CD14-positive monocyte (primary cell): ENCODE measurements around the gene RNF10. TPM values are rescaled to one million over a fixed set of nuclear protein-coding genes. Genes with fewer than 3 reads are reported as not detected.

ENCODE experiments used
- DNase-seq, 3 donors: peaks; one replicate each; pipeline ENCODE4 v3.0.0-alpha.2; 2011 to 2022
- H2AFZ ChIP-seq: 2 replicates; pipeline ENCODE4 v1.6.0; 2012; ENCODE audit warnings: mild to moderate bottlenecking, low read depth, low read length, inconsistent platforms; ENCODE audit not compliant: insufficient read depth, poor library complexity, severe bottlenecking
- H3K27ac ChIP-seq, 2 donors: 1 replicate in 1 of 2; 2 replicates in 1 of 2; pipeline ENCODE4 v1.5.1; 2012 to 2013; ENCODE audit warnings: low read length in 2 of 2, control low read depth in 1 of 2, inconsistent platforms in 1 of 2, low read depth in 1 of 2, mild to moderate bottlenecking in 1 of 2
- H3K27me3 ChIP-seq, 2 donors: one replicate each; pipeline versions ENCODE4 v1.6.0 to v1.6.1; 2011 to 2013; ENCODE audit warnings: low read length in 2 of 2; ENCODE audit not compliant: control insufficient read depth in 2 of 2, insufficient read depth in 2 of 2
- H3K36me3 ChIP-seq, 2 donors: replicated peaks in 1 of 2; 1 replicate in 1 of 2; 2 replicates in 1 of 2; pipeline versions ENCODE4 v1.5.1 to v1.6.1; 2012 to 2013; ENCODE audit warnings: low read length in 2 of 2, control low read depth in 1 of 2, inconsistent platforms in 1 of 2, mild to moderate bottlenecking in 1 of 2; ENCODE audit not compliant: insufficient read depth in 2 of 2, control insufficient read depth in 1 of 2
- H3K4me1 ChIP-seq, 2 donors: 1 replicate in 1 of 2; 2 replicates in 1 of 2; pipeline versions ENCODE4 v1.5.1 to v1.6.1; 2012 to 2013; ENCODE audit warnings: low read length in 2 of 2, control low read depth in 1 of 2, inconsistent platforms in 1 of 2, mild to moderate bottlenecking in 1 of 2, moderate library complexity in 1 of 2; ENCODE audit not compliant: insufficient read depth in 2 of 2, control insufficient read depth in 1 of 2
- H3K4me2 ChIP-seq: replicated peaks from 2 replicates; pipeline ENCODE3; 2012; ENCODE audit warnings: low read length, moderate library complexity, mild to moderate bottlenecking; ENCODE audit not compliant: poor library complexity, severe bottlenecking; ENCODE audit errors: extremely low read depth
- H3K4me3 ChIP-seq, 3 experiments: fragments of 200-600 bp in 1 of 3; sonication (generic) in 1 of 3; replicated peaks in 1 of 3; 1 replicate in 2 of 3; 2 replicates in 1 of 3; pipeline ENCODE4 v1.5.1; 2011 to 2013; ENCODE audit warnings: low read length in 3 of 3, mild to moderate bottlenecking in 3 of 3, control low read depth in 2 of 3, low read depth in 2 of 3, inconsistent platforms in 1 of 3, moderate library complexity in 1 of 3
- H3K79me2 ChIP-seq: 2 replicates; pipeline ENCODE4 v1.6.0; 2012; ENCODE audit warnings: mild to moderate bottlenecking, control low read depth, inconsistent platforms, low read length, moderate library complexity; ENCODE audit not compliant: insufficient read depth
- H3K9ac ChIP-seq: 2 replicates; pipeline ENCODE4 v1.6.0; 2017; ENCODE audit warnings: low read length, mild to moderate bottlenecking; ENCODE audit not compliant: insufficient read depth, poor library complexity, severe bottlenecking
- H3K9me3 ChIP-seq, 2 donors: replicated peaks in 1 of 2; 1 replicate in 1 of 2; 2 replicates in 1 of 2; pipeline versions ENCODE4 v1.5.1 to v1.6.1; 2012 to 2013; ENCODE audit warnings: low read length in 2 of 2, control low read depth in 1 of 2; ENCODE audit not compliant: control insufficient read depth in 1 of 2, insufficient read depth in 1 of 2
- H4K20me1 ChIP-seq: 2 replicates; pipeline ENCODE4 v1.6.0; 2012; ENCODE audit warnings: mild to moderate bottlenecking, low read length, control low read depth, moderate library complexity; ENCODE audit not compliant: insufficient read depth
- H3K27ac Mint-ChIP-seq, 7 donors: one replicate each; pipeline ENCODE4 v1.8.0; 2020; ENCODE audit warnings: mild to moderate bottlenecking in 7 of 7, mixed read lengths in 7 of 7, moderate library complexity in 6 of 7, inconsistent platforms in 2 of 7
- H3K27me3 Mint-ChIP-seq, 3 donors: one replicate each; pipeline ENCODE4 v1.8.0; 2021 to 2022; ENCODE audit warnings: low read depth in 3 of 3, mild to moderate bottlenecking in 3 of 3, mixed read lengths in 3 of 3, moderate library complexity in 3 of 3, inconsistent platforms in 1 of 3
- H3K36me3 Mint-ChIP-seq, 2 donors: one replicate each; pipeline ENCODE4 v1.8.0; 2020; ENCODE audit warnings: mixed read lengths in 2 of 2, inconsistent platforms in 1 of 2, mild to moderate bottlenecking in 1 of 2
- H3K4me1 Mint-ChIP-seq: one replicate; pipeline ENCODE4 v1.8.0; 2020; ENCODE audit warnings: mild to moderate bottlenecking, mixed read lengths
- H3K4me3 Mint-ChIP-seq, 2 donors: one replicate each; pipeline ENCODE4 v1.8.0; 2020; ENCODE audit warnings: mild to moderate bottlenecking in 2 of 2, mixed read lengths in 2 of 2, moderate library complexity in 1 of 2
- H3K9me3 Mint-ChIP-seq, 7 donors: one replicate each; pipeline ENCODE4 v1.8.0; 2020 to 2022; ENCODE audit warnings: mixed read lengths in 7 of 7, mild to moderate bottlenecking in 6 of 7, moderate library complexity in 6 of 7, inconsistent platforms in 2 of 7
- WGBS: methylation state at CpG from one replicate; pipeline ENCODE4 v1.1.5; 2013; ENCODE audit warnings: missing lambda C conversion rate; ENCODE audit not compliant: insufficient coverage; 5-methylcytosine and 5-hydroxymethylcytosine counted together
- intact Hi-C, 2 donors: fragments of 100-400 bp; cut with micrococcal nuclease; formaldehyde crosslinking; loops; one replicate each; pipeline versions ENCODE4 v1.15.0 to v1.15.1; 2023
- polyA plus RNA-seq, 3 donors: library from polyadenylated mRNA; depleted of rRNA in 1 of 3; unstranded in 2 of 3; stranded (reverse) in 1 of 3; fragments of 300-500 nt in 2 of 3; fragments of >200 nt in 1 of 3; fragmentation: Illumina TruSeq in 2 of 3; gene quantifications; 1 replicate in 2 of 3; 2 replicates in 1 of 3; pipeline ENCODE4 v1.2.3, GENCODE V29; 2012 to 2021
- TF ChIP-seq, protein P1 (sequence below): fragments of 200-600 bp; IDR thresholded peaks from one replicate; pipeline ENCODE4 v1.8.0; 2022; ENCODE audit warnings: antibody characterized with exemption, mild to moderate bottlenecking

The RNF10 gene
- polyA plus RNA-seq, 3 donors: 62.4 to 178 (median 106) TPM

- H3K36me3 Mint-ChIP-seq: peaks cover 10 to 49% of the 10 kb centered on the region in 2 donors
- peak overlapping the region; percentile 72 to 94 (median 89) for H3K27ac Mint-ChIP-seq
- H3K27me3 Mint-ChIP-seq: no peaks in the 10 kb centered on the region
- no peaks in the 10 kb centered on the region for H3K9me3 ChIP-seq
- H3K4me1 ChIP-seq: peaks cover 55 to 58% of the 10 kb centered on the region in 2 donors
- TF ChIP-seq, protein P1, sequence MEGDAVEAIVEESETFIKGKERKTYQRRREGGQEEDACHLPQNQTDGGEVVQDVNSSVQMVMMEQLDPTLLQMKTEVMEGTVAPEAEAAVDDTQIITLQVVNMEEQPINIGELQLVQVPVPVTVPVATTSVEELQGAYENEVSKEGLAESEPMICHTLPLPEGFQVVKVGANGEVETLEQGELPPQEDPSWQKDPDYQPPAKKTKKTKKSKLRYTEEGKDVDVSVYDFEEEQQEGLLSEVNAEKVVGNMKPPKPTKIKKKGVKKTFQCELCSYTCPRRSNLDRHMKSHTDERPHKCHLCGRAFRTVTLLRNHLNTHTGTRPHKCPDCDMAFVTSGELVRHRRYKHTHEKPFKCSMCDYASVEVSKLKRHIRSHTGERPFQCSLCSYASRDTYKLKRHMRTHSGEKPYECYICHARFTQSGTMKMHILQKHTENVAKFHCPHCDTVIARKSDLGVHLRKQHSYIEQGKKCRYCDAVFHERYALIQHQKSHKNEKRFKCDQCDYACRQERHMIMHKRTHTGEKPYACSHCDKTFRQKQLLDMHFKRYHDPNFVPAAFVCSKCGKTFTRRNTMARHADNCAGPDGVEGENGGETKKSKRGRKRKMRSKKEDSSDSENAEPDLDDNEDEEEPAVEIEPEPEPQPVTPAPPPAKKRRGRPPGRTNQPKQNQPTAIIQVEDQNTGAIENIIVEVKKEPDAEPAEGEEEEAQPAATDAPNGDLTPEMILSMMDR: no peak
- H4K20me1 ChIP-seq: peaks cover 100% of the 10 kb centered on the region
- peaks cover 61% of the 10 kb centered on the region for H3K4me1 Mint-ChIP-seq
- peak overlapping the region; percentile 16 to 80 for H3K27ac ChIP-seq
- intact Hi-C loops: no loop called here
- peak in 2 of 3 donors; percentile 12 to 50 for DNase-seq
- 0% methylated on average over 1 of the region's 3 CpGs for WGBS
- no peaks in the 10 kb centered on the region for H3K27me3 ChIP-seq
- peaks cover 5 to 31% of the 10 kb centered on the region in 2 donors for H3K36me3 ChIP-seq
- peak overlapping the region; percentile 37 to 55 for H3K4me3 Mint-ChIP-seq
- no peak overlapping the region for H2AFZ ChIP-seq
- peak overlapping the region; percentile 35 for H3K4me2 ChIP-seq
- H3K79me2 ChIP-seq: peaks cover 100% of the 10 kb centered on the region
- H3K9ac ChIP-seq: no peak overlapping the region
- H3K4me3 ChIP-seq: peak overlapping the region in 1 of 3 experiments; percentile 35
- H3K9me3 Mint-ChIP-seq: no peaks in the 10 kb centered on the region
Measured at GRCh38 chr12:120540445-120540844, 6.3 kb downstream of the RNF10 start.

DNA sequence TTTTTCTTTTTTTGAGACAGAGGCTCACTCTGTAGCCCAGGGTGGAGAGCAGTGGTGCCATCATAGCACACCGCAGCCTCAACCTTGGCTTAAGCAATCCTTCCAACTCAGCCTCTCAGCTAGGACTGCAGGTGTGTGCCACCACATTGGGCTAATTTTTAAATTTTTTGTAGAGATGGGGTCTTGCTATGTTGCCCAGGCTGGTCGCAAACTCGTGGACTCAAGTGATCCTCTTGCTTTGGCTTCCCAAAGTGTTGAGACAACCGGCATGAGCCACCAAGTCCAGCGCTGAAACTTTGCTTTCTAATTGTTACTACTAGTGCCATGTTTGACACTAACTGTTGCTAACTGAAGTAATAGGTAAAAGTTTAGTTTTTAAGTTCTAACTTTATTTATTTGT is 8.0 kb downstream of the RNF10 start:
- Histone ChIP-seq H3K9ac (no peak overlapping the region), H4K20me1 (peaks cover 100% of the 10 kb centered on the region), H3K4me3 (no peak overlapping the region), H3K79me2 (peaks cover 100% of the 10 kb centered on the region), H3K36me3 (peaks cover 19 to 48% of the 10 kb centered on the region in 2 donors), H3K27ac (no peak overlapping the region), H3K4me1 (peaks cover 40 to 41% of the 10 kb centered on the region in 2 donors), H3K9me3 (no peaks in the 10 kb centered on the region), H3K27me3 (no peaks in the 10 kb centered on the region), H3K4me2 (no peak overlapping the region), H2AFZ (no peak overlapping the region)
- Mint-ChIP-seq H3K4me3 (no peak overlapping the region), H3K4me1 (peaks cover 43% of the 10 kb centered on the region), H3K27me3 (no peaks in the 10 kb centered on the region), H3K27ac (peak overlapping the region in 4 of 7 donors; percentile 26 to 61 (median 50)), H3K36me3 (peaks cover 7 to 37% of the 10 kb centered on the region in 2 donors), H3K9me3 (no peaks in the 10 kb centered on the region)
- 100% methylated on average over 3 of the region's 5 CpGs for WGBS
- TF ChIP-seq, protein P1: no peak
- intact Hi-C loops: no loop called here
- no peak for DNase-seq
